SH-SY5Y (cell line): Measurements from ENCODE around the gene BIRC6.

Source experiments
- GATA2 ChIP-seq: IDR thresholded peaks from 2 replicates; pipeline ENCODE4 v1.6.1; 2011; ENCODE audit warnings: mild to moderate bottlenecking, low read depth, low read length
- GATA3 ChIP-seq: IDR thresholded peaks from 2 replicates; pipeline ENCODE4 v1.6.1; 2011; ENCODE audit warnings: low read depth, mild to moderate bottlenecking, low read length, moderate library complexity

DNA sequence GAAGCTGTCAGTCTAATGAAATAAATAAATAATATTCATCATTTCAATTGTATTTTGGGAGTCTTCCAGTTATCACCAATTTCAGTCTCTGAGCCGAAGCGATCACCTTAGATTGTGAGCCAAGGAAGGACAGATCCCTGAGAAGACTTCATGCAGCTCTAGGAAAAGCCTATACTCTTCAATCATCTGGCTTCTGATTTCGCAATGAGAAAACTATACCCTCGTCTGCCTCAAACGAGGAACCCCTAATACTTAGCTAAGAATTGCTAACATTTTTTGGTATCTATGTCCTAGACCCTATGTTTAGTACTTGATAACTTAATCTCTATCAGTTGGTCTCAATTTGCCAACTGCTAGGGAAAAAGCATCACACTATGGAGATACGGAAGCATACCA lies 266.5 kb downstream of the BIRC6 start:
- TF ChIP-seq GATA2: no peak
- TF ChIP-seq GATA3: no peak
